Uterus (tissue), 2 donors: Measurements from ENCODE around the gene WWC1.

Experiments used
- POLR2A ChIP-seq, 2 donors: fragments of 450-650 bp; IDR thresholded peaks; one replicate each; pipeline ENCODE4 v1.6.1; 2016; ENCODE audit warnings: antibody characterized with exemption in 2 of 2, mild to moderate bottlenecking in 1 of 2, moderate library complexity in 1 of 2
- TF ChIP-seq, protein P1 (sequence below), 4 experiments: fragments of 200-600 bp in 2 of 4; fragments of 450-650 bp in 2 of 4; sonication (generic) in 2 of 4; IDR thresholded peaks; one replicate each; pipeline ENCODE4 v1.5.1; 2016 to 2019; ENCODE audit warnings: antibody characterized with exemption in 4 of 4, mild to moderate bottlenecking in 2 of 4, moderate library complexity in 1 of 4

GRCh38 chr5:168302785-168303184, 11.3 kb downstream of the WWC1 start:
- TF ChIP-seq, protein P1, sequence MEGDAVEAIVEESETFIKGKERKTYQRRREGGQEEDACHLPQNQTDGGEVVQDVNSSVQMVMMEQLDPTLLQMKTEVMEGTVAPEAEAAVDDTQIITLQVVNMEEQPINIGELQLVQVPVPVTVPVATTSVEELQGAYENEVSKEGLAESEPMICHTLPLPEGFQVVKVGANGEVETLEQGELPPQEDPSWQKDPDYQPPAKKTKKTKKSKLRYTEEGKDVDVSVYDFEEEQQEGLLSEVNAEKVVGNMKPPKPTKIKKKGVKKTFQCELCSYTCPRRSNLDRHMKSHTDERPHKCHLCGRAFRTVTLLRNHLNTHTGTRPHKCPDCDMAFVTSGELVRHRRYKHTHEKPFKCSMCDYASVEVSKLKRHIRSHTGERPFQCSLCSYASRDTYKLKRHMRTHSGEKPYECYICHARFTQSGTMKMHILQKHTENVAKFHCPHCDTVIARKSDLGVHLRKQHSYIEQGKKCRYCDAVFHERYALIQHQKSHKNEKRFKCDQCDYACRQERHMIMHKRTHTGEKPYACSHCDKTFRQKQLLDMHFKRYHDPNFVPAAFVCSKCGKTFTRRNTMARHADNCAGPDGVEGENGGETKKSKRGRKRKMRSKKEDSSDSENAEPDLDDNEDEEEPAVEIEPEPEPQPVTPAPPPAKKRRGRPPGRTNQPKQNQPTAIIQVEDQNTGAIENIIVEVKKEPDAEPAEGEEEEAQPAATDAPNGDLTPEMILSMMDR (IDR thresholded peaks at IDR 0.05) = no peak
- no peak for TF ChIP-seq POLR2A (IDR thresholded peaks at IDR 0.05)
